HG03520 (cell line): ENCODE data around the gene LSS.
"Not testable (repeated sequence)": the region's sequence is repeated elsewhere in the genome, so short reads cannot be mapped to it uniquely, and the experiment has no call there.

ENCODE experiments used
- ATAC-seq: cut with Tn5 transposase; IDR thresholded peaks from one replicate; pipeline ENCODE4 v1.9.1; 2021; ENCODE audit warnings: mild to moderate bottlenecking, moderate library complexity; ENCODE audit not compliant: unreplicated experiment

LSS gene

DNA sequence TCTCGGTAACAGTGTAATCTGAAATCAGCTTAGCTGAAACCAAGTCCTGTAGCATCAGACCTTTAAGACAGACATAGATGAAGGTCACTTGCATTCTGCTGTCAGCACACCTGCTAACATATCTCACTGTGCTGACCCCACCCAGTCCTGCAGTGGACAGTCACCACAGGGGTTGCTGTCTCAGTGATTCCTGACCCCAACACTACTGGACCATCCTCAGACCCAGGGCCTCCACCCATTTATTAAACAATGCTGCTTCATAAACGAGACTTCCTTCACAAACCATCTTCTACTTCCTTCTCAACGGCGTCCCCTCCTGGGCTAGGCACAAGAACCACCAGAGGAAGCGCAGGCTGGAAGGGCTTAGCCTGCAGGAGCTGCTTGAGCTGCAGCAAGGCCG lies 17.8 kb upstream of the LSS start:
- ATAC-seq, result no peak

DNA sequence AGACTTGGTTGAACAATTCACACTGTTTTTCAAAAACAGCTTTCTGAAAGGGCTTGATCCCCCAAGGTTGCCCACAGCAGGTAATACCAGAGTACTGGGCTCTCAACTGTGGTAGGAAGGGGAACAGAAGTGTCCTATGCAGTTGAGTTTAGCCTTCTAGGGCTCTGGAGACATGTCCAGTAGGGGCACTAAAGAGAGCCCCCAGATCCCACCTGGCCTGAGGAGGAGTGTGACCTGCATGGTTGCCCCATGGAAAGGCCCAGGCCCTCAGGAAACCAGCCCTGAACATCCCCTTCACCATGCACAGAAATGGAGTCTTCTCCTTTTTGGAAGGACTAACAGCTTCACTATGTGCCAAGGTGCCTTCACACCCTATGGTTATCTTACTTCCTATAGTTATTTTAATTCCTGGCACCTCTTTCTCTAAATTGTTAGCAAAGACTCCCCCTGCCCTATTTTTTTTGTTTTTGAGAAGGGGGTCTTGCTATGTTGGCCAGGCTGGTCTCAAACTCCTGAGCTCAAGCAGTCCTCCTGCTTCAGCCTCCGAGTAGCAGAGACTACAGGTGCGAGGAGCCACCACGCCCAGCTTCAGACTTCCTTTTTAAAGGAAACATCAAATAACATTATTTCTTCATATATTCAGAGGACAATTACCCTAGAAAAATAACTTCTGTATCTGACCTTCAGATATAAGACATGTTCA lies 16.8 kb upstream of the LSS start:
- ATAC-seq, result no peak

DNA sequence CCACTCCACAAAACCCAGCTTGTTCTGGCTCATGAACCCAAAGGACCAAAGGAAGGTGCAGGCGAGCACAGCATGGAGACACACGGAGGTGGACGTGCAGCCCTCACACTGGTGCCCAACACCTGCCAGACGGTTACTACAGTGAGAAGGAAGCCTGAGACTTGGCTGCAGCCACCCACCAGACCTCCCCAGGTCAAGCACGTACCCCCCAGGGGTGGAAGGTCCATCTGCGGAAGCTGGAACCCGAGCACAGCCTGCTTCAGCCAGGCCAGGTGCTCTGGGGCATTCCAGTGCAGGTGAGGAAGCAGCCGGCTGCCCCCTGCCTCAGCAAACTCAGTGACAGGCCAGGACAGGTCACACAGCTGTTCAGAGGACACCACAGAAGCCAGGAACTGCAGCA lies 16.0 kb upstream of the LSS start:
- no peak for ATAC-seq

DNA sequence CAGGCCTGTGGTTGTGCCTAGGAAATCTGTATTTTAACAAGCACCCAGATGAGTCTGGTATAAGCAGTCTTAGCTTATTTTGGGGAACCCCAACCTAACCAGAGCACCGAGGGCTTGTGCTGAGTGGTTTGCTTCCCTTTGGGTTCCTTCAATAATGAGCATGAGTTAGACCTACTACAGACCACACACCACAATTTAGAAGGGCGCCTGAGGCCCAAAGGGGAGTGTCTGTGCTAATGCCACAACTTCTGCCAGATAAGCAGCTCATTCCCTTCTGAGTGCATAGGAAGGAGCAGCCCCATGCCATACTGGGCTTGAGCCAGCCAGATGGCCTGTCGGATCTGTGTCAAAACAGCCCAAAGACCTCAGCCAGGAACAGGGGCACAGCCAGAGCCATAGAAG lies 15.4 kb upstream of the LSS start:
- ATAC-seq, result no peak

DNA sequence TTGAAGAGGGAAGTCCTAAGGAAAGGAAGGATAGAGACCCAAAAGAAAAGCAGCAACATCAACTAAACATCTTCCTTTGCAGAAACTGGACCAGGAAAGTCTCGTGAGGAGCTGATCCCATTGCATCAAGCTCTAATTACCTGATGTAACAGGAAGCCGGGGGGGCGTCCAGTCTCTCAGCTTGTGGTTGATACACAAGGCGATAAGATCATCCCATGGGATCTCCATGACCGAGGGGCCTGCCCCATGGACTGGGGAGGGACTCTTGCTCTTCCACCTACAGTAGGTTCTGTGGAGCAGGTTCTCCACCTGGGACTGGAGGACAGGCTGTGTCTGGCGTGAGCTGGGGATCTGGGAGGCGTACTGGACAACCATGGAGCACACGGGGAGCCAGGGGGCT lies 14.8 kb upstream of the LSS start:
- no peak for ATAC-seq

DNA sequence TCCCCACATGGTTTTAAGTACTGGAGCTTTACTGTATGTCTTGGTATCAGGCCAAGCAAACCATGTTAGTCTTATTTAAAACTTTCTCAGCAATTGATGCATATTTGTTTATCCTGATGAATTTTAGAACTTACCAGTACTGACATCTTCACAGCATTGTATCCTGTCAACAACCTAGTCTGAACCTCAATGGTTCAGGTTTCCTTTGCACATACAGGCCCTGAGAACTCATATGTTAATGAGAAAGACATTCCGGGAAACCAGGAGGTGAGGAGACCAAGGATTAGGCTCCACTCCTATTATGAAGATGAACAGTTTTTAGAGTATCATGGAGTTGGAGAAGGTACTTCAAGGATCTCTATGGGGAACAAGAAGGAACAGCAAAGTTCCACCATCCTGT lies 13.0 kb upstream of the LSS start:
- not testable (repeated sequence) for ATAC-seq

DNA sequence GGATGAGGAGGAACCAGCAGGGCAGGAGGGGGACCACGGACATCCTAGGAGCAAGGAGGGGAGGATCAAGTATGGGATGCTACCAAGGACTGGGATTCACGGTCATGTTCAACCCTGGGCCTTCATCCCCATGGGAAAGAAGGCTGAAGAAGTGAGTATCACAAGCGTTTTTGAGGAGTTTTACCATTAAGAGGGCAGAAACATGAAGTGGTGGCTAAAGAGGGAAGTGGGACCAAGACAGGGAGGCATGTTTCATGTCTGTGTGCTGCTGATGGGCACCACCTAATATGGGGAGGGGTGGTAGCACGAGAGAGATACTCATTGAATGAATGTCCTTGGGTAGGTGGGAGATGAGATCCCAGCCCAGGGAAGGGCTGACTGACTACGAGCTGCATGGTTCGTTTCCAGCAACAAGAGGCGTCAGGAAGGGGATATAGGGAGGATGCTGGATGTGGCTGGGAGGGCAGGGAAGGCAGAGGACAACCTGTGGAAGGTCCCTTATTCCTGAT lies 11.3 kb upstream of the LSS start:
- ATAC-seq, result no peak

DNA sequence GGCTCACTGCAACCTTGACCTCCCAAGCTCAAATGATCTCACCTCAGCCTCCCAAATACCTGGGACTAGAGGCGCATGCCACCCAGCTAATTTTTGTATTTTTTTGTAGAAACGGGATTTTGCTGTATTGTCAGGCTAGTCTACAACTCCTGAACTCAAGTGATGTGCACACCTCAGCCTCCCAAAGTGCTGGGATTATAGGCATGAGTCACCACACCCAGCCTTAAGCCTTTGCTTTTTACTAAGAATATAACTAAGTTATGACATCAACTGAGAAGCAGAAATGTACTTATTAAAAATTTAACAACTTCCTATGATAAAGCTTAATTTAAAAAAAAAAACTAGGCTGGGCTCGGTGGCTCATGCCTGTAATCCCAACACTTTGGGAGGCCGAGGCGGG lies 8.9 kb upstream of the LSS start:
- ATAC-seq, result no peak

DNA sequence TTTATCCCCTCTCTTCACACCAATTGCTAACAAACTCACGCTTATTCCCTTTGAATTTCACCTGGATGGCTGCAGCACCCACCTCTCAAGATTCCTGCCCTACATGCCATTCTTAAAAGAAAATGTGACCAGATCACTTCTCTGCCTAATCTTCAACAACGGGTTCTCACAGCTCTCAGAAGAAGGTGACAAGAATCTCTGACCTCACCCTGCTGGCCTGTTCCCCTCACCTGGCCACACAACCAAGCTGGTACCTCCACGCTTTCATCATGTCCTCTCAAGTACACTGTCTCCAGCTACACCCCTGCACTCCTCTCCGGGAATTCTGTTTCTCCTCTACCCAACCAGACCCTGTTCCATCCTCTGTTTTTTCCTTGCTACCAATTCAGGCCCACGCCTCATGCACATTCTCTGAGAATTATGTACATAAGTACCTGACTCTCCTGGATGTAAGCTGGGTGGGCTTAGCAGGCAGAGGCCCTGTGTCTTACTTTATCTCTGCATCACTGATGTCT lies 5.9 kb upstream of the LSS start:
- ATAC-seq, result no peak

DNA sequence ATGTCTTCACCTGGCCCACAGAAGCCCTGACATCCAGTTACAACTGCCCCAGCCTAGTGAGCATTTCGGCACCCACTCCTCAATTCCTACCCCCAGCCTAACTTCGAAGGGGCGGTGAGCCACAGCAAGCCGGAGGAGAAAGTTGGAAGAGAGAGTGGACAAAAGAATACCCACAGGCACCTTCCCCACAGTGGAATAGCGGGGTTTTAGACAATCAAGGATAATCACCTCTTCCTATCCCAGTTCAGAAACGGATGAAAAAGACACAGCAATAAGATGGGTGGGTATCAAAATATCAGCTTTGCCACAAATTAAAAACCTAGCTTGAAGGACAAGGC lies 1.3 kb upstream of the LSS start:
- no peak for ATAC-seq

DNA sequence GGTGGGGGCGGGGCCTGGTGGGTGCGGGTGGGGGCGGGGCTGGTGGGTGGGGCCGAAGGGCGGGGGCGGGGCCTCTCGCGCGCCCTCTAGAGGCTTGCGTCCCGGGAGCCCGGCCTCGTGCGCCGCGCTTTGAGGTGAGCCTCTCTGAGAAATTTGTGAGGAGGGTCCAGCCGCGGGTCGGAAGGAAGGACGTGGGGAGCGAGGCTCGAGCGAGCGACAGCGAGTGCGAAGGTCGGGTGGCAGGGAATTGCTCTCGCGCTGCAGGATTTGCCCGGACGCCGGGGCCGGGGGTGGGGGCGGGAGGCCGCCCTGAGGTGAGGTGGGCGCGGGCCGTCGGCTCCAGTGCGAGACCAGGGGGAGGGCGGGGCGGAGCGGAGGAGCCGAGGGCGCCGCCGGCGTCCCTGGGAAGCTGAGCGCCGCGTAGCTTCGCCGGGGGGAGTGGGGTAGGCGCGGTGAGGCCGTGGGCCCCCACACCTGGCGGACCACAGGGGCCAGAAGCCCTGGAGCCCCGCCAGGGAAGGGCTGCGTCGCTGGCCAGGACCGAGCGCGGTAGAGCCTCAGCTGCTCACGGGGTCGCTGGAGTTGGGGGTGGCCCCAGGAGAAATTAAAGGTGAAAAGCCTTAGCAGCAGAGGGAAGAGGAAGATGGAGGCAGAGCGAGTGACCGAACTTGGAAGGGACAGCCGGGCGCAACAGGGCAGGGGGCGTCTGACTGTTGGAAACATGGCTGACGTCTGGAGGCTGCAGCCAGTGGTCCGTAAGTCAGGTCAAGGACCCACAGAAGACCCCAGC lies 754 bp upstream of the LSS start:
- ATAC-seq, result peak; percentile 19

DNA sequence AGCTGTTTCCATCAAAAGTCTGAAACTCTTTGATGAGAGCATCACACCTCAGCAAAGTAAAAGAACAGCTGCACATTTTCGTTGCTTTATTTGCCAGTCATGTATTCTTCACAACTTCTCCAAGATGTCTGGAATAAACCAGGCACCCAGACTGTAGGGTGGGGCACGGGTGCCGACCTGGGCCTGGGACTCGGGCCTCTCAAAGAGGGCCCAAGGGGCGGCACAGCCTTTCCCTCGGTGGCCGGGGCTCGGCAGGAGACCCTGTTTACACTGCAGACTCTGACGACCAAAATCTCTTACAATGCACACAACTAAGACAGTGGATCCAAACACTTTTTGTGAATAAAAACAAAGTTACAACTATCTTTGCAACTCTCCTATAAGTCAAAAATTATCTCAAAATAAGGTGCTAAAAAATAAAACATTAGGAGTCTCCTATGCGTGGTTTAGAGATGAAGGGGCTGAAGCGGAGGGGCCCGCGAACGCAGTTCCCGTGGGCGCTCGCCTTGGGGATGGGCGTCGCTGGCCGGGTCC lies 696 bp downstream of the LSS start:
- no peak for ATAC-seq

DNA sequence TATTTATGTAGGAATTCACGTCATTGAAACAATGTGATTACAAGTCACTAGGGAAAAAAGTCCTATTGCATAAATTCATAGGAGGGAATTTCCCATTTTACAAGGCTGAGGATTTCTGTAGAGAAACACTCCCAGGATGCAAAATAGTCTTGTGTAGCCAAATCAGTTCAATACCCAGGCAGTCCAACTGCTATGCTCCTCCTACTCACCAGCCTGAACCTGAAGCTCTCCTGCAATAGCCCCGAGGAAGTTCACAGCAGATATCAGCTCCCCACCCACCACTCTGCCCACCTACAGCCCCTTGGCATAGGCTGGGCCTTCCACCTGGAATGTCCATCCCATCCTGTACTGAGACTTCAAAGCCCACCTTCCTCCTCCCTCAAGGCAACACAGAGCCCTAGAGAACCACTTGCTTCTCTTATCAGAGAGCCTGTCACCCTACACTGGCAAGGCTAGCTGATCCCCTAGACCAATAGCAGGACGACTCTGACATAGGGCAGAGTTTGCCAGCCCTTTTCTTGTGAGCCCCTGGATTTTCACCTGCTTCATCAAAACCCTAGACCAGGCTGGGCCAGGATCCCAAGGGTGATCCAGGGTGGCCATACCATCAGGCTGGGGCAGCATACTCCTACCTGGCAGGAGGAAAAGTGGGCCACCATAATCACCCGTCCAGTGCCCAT lies 1.5 kb downstream of the LSS start:
- ATAC-seq, result no peak

DNA sequence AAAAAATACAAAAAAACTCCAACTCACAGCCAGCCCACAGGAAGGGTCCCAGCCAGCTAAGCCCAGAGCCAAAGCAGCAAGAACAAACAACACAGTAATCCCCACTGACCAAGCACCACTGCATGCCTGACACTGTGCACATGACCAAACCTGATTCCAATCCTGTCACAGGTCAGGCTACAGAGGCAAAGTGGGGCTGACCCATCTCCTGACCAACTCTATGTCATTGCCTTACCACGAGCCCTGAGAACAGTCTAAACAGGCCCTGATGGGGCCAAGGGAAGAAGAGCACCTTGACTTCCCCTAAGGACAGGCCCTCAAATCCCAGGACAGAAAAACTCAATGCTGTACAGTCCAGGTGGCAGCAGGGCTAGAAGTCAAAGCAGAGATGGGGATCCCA lies 2.4 kb downstream of the LSS start:
- ATAC-seq, result no peak

DNA sequence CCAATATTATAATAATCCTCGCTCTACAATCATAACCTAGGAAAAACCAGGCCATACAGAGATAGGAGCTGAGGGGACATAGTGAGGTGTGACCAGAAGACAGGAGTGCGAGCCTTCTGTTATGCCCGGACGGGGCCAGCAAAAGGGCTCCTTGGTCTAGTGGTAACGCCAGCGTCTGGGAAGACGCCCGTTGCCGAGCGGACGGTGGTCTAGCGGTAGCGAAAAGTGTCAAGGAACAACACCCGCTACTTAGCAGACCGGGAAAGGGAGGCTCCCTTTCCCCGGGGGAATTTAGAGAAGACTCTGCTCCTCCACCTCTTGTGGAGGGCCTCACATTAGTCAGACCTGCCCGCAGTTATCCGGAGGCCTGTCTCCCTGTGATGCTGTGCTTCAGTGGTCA lies 4.9 kb downstream of the LSS start:
- ATAC-seq, result not testable (repeated sequence)

DNA sequence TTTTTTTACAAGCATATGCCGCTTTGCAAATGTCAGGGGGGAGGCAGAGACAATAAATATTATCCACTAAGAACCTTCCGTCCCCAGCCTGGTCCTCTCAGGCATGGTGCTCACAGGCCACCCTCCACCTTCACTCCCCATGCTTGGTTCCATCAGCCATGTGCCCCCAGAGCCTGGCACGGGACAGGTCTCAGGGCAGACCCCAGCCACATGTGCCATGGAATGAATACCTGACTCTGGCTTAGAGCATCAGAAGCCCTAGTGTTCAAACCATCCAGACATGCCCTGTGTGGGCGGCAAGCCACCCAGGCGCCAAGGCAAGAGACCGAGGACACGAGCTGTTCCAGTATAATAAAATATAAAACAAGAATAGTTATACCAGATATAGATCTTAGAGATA lies 5.4 kb downstream of the LSS start:
- ATAC-seq, result no peak

DNA sequence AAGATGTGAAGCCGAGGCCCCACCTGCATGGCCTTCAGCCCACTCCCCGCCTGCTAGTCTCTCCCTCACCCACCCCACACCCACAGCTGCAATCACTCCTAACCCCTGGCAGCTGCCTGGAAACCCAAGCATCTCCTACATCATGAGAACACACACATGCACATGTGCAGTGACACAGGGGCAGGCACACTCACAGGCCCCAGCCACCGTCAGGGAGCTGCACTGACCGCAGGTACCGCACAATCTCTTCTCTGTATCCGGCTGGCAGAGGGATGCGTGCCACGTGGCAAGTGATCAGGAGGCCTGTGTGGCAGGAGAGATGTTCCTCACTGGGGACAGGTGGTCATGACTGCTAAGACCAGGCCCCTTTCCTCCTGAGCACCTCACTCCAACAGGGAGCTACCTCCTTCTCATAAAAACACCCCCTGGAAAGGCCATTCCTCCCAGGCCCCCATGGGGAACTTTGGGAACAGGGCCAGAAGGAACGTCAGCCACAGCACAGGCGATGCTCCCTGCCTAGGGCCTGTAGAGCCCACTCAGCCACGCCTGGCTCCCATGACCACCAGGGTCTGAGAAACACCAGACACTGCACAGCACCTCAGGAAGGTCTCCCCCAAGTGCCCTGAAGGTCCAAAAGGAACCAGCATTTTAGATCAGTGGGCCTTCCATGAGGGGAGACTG lies 6.0 kb downstream of the LSS start:
- ATAC-seq, result no peak

DNA sequence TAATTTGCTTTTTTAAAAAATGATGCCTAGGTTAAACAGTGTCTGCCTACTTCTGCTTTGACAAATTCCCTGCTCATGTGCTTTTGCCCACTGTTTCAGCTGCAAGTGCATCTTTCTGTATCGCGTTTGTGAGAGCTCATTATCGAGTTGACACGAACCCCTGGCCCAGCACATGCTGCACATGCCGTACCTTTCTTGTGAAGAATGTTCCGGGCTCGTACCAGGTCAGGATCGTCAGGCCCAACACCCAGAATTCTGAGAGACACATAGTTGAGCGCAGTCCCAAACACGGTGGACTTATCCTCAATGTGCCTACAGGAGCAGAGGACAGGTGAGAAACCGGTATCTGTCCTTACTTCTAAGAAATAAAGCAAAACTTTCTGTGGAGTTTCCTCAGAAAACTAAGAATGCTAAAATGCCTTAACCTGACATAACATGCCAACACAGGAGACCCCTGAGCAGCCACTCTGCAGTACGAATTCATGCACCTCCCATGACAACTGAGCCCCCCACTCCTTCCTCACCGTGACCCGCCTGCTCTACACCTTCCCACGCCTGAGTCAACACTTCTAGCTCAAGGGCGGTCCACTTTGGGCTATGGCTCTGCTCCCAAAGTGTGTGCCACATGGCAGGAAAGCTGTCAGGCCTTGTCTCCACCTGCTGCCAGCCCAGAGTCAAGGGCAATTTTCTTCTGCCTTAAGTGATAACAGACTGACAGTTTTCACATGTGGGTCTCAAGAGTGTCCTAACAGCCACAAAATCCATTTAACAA lies 6.7 kb downstream of the LSS start:
- no peak for ATAC-seq

DNA sequence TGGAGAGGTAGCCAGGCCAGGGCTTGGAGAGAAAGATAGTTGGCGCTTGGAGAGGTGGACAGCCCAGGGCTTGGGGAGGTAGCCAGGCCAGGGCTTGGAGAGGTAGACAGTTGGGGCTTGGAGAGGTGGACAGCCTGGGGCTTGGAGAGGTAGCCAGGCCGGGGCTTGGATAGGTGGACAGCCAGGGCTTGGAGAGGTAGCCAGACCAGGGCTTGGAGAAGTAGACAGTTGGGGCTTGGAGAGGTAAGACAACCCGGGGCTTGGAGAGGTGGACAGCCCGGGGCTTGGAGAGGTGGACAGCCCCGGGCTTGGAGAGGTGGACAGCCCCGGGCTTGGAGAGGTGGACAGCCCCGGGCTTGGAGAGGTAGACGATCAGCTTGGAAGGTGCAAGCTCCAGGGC lies 7.7 kb downstream of the LSS start:
- no peak for ATAC-seq

DNA sequence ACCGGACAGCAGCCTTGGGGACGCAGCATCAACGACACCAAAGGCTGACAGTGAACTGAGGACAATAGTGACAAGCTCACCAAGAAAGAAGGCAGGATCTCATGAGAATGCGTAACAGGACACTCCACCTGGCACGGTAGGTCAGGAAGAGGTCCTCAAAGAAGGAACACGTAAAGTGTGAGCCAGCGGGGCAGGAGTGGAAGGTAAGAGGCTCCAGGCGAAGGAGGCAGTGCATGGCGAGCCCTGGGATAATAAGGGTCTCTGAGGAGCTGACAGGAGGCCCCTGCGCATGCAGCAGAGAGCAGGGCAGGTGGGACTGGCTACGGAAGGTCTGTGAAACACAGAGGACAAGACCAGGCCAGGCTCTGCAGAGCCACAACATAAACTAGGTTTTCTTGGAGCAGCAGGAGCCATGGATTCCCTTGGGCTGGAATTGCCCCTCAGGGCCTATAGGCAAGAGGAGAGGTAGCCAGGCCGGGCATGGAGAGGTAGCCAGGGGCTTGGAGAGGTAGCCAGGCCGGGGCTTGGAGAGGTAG lies 8.2 kb downstream of the LSS start:
- ATAC-seq, result no peak
